Activated CD8-positive, alpha-beta memory T cell treated with anti-CD3 and anti-CD28 coated beads, Interleukin-2, amount 50 U/mL, for 24 hours (primary cell): ENCODE data around the gene DAB1.

ENCODE experiments used
- DNase-seq: peaks from one replicate; pipeline ENCODE4 v3.0.0-alpha.2; 2020; ENCODE audit errors: extremely low read depth

DAB1 gene

GRCh38 chr1:57163789-57164188, 260.1 kb downstream of the DAB1 start:
- DNase-seq = no peak

- DNase-seq = no peak
Measured at GRCh38 chr1:57163325-57163724, 260.5 kb downstream of the DAB1 start.

- no peak for DNase-seq
Measured at GRCh38 chr1:57162607-57163261, 261.1 kb downstream of the DAB1 start.

GRCh38 chr1:57160594-57160993, 263.3 kb downstream of the DAB1 start:
- DNase-seq = no peak

- DNase-seq = no peak
Measured at GRCh38 chr1:57158604-57158998, 265.3 kb downstream of the DAB1 start.

GRCh38 chr1:57157818-57158603, 265.8 kb downstream of the DAB1 start:
- no peak for DNase-seq

GRCh38 chr1:57156907-57157306, 267.0 kb downstream of the DAB1 start:
- no peak for DNase-seq

GRCh38 chr1:57146100-57146499, 277.8 kb downstream of the DAB1 start:
- DNase-seq = no peak

- DNase-seq = no peak
Measured at GRCh38 chr1:57142999-57143398, 280.9 kb downstream of the DAB1 start.

- DNase-seq = no peak
Measured at GRCh38 chr1:57142169-57142568, 281.7 kb downstream of the DAB1 start.

- no peak for DNase-seq
Measured at GRCh38 chr1:57138432-57139078, 285.3 kb downstream of the DAB1 start.

GRCh38 chr1:57137980-57138379, 285.9 kb downstream of the DAB1 start:
- DNase-seq = no peak

- no peak for DNase-seq
Measured at GRCh38 chr1:57134803-57135202, 289.1 kb downstream of the DAB1 start.

GRCh38 chr1:57133686-57134085, 290.2 kb downstream of the DAB1 start:
- no peak for DNase-seq

- no peak for DNase-seq
Measured at GRCh38 chr1:57132993-57133622, 290.8 kb downstream of the DAB1 start.

- DNase-seq = no peak
Measured at GRCh38 chr1:57131701-57132394, 292.0 kb downstream of the DAB1 start.

- no peak for DNase-seq
Measured at GRCh38 chr1:57131257-57131656, 292.6 kb downstream of the DAB1 start.

GRCh38 chr1:57129865-57130264, 294.0 kb downstream of the DAB1 start:
- no peak for DNase-seq

GRCh38 chr1:57127976-57128375, 295.9 kb downstream of the DAB1 start:
- DNase-seq = no peak

GRCh38 chr1:57124768-57125446, 299.0 kb downstream of the DAB1 start:
- no peak for DNase-seq

- DNase-seq = no peak
Measured at GRCh38 chr1:57124170-57124569, 299.7 kb downstream of the DAB1 start.
